ENCODE results near the gene ANKRD12.

DNA sequence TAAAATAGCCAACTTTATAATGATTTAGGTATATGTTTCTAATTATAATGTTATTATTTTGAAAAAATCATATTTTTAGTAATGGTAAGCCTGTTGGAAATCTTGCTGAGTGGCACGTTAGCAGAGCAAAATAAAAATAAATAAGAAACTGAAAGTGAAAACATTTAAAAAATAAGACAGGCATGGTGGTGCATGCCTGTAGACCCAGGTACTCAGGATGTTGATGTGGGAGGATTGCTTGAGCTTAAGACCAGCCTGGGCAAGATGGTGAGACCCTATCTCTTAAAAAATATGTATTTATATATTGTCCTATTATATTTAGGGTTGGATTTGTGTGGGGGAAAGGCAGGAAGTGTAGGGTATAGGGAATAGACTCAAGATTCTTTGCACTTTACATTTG is 15.8 kb upstream of the ANKRD12 start:
- TF ChIP-seq, protein P1, sequence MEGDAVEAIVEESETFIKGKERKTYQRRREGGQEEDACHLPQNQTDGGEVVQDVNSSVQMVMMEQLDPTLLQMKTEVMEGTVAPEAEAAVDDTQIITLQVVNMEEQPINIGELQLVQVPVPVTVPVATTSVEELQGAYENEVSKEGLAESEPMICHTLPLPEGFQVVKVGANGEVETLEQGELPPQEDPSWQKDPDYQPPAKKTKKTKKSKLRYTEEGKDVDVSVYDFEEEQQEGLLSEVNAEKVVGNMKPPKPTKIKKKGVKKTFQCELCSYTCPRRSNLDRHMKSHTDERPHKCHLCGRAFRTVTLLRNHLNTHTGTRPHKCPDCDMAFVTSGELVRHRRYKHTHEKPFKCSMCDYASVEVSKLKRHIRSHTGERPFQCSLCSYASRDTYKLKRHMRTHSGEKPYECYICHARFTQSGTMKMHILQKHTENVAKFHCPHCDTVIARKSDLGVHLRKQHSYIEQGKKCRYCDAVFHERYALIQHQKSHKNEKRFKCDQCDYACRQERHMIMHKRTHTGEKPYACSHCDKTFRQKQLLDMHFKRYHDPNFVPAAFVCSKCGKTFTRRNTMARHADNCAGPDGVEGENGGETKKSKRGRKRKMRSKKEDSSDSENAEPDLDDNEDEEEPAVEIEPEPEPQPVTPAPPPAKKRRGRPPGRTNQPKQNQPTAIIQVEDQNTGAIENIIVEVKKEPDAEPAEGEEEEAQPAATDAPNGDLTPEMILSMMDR (conservative IDR thresholded peaks at IDR 0.05; ENCODE audit: low read length) = no peak
- no peak for TF ChIP-seq EZH2phosphoT487 (IDR thresholded peaks at IDR 0.05; ENCODE audit: borderline replicate concordance, low read depth, low read length)
